SK-N-SH (cell line): ENCODE data around the gene KCNA10. TPM values are rescaled to one million over a fixed set of nuclear protein-coding genes. Genes with fewer than 3 reads are reported as not detected.

Experiments used
- CTCF ChIA-PET: fragments of 300-600, 350-600 bp; formaldehyde crosslinking; extraction: SDS; loops from one replicate; lab custom pipeline; 2021; lab: Yijun Ruan, JAX
- POLR2A ChIA-PET: fragments of 350-600 bp; sonication (Branson Sonifier 250); formaldehyde crosslinking; extraction: SDS; loops from one replicate; lab custom pipeline; 2020; ENCODE audit warnings: antibody characterized with exemption, inconsistent platforms; lab: Yijun Ruan, JAX
- DNase-seq: peaks from one replicate; pipeline ENCODE4 v3.0.0; 2012
- H2AFZ ChIP-seq: fragments of 200-600 bp; sonication (generic); 2 replicates; pipeline ENCODE4 v1.8.1; 2016; ENCODE audit warnings: antibody characterized with exemption, mild to moderate bottlenecking, low read depth
- H3F3A ChIP-seq: fragments of 200-600 bp; sonication (generic); replicated peaks from 2 replicates; pipeline ENCODE3; 2016; ENCODE audit warnings: antibody characterized with exemption, mild to moderate bottlenecking; ENCODE audit not compliant: insufficient read depth
- H3K27ac ChIP-seq, 2 experiments: fragments of 200-500 bp in 1 of 2; fragments of 200-600 bp in 1 of 2; sonication (Bioruptor generic) in 1 of 2; sonication (generic), shearing (Covaris generic) in 1 of 2; 2 replicates each; pipeline versions ENCODE4 v1.5.1 to v1.6.1; 2014 to 2016; ENCODE audit warnings: low read depth in 2 of 2, inconsistent platforms in 1 of 2, low read length in 1 of 2, mild to moderate bottlenecking in 1 of 2, mixed read lengths in 1 of 2
- H3K27me3 ChIP-seq: fragments of 200-600 bp; sonication (generic), shearing (Covaris generic); 2 replicates; pipeline ENCODE4 v1.6.1; 2016; ENCODE audit warnings: mixed run types; ENCODE audit not compliant: insufficient read depth
- H3K36me3 ChIP-seq, 2 experiments: fragments of 200-500 bp in 1 of 2; fragments of 200-600 bp in 1 of 2; sonication (Bioruptor generic) in 1 of 2; sonication (generic) in 1 of 2; replicated peaks in 1 of 2; 2 replicates each; pipeline versions ENCODE3 to v1.5.1; 2014 to 2016; ENCODE audit warnings: low read length in 1 of 2, mild to moderate bottlenecking in 1 of 2; ENCODE audit not compliant: insufficient read depth in 2 of 2, control insufficient read depth in 1 of 2
- H3K4me1 ChIP-seq, 2 experiments: fragments of 200-500 bp in 1 of 2; fragments of 200-600 bp in 1 of 2; sonication (Bioruptor generic) in 1 of 2; sonication (generic), shearing (Covaris generic) in 1 of 2; 2 replicates each; pipeline versions ENCODE4 v1.5.1 to v1.6.1; 2014 to 2016; ENCODE audit warnings: low read depth in 1 of 2, low read length in 1 of 2, mixed run types in 1 of 2; ENCODE audit not compliant: insufficient read depth in 2 of 2, control insufficient read depth in 1 of 2
- H3K4me2 ChIP-seq: fragments of 200-600 bp; sonication (generic), shearing (Covaris generic); 2 replicates; pipeline ENCODE4 v1.6.1; 2017; ENCODE audit warnings: mixed run types
- H3K4me3 ChIP-seq, 2 experiments: fragments of 200-500 bp in 1 of 2; fragments of 200-600 bp in 1 of 2; sonication (Bioruptor generic) in 1 of 2; sonication (generic), shearing (Covaris generic) in 1 of 2; 2 replicates each; pipeline versions ENCODE4 v1.5.1 to v1.8.1; 2014 to 2016; ENCODE audit warnings: low read depth in 2 of 2, inconsistent platforms in 1 of 2, low read length in 1 of 2, mild to moderate bottlenecking in 1 of 2, mixed read lengths in 1 of 2, moderate library complexity in 1 of 2
- H3K79me2 ChIP-seq: fragments of 200-600 bp; sonication (generic); 2 replicates; pipeline ENCODE4 v1.8.1; 2017; ENCODE audit warnings: mild to moderate bottlenecking; ENCODE audit not compliant: insufficient read depth
- H3K9ac ChIP-seq: fragments of 200-600 bp; sonication (generic); 2 replicates; pipeline ENCODE4 v1.6.1; 2017; ENCODE audit warnings: mixed run types
- H3K9me2 ChIP-seq: fragments of 200-600 bp; sonication (generic); 2 replicates; pipeline ENCODE4 v1.6.1; 2017; ENCODE audit warnings: mixed run types
- H3K9me3 ChIP-seq: fragments of 200-600 bp; sonication (generic); 2 replicates; pipeline ENCODE4 v1.6.1; 2017; ENCODE audit warnings: mixed run types, mild to moderate bottlenecking, moderate library complexity
- H4K20me1 ChIP-seq: fragments of 200-600 bp; sonication (generic); 2 replicates; pipeline ENCODE4 v1.6.1; 2017; ENCODE audit warnings: mild to moderate bottlenecking, mixed run types; ENCODE audit not compliant: insufficient read depth
- ELF1 ChIP-seq: IDR thresholded peaks from 2 replicates; pipeline ENCODE4 v1.4.0; 2012
- EZH2phosphoT487 ChIP-seq: fragments of 200-600 bp; sonication (generic); IDR thresholded peaks from 2 replicates; pipeline ENCODE4 v1.6.1; 2017; ENCODE audit warnings: low read depth, mixed run types, mild to moderate bottlenecking, antibody characterized with exemption, moderate library complexity, borderline replicate concordance
- FOXJ3 ChIP-seq: sonication (generic); formaldehyde crosslinking; IDR thresholded peaks from 2 replicates; pipeline ENCODE4 v1.5.1; 2020; ENCODE audit warnings: mild to moderate bottlenecking, missing genetic modification reagents
- GATA2 ChIP-seq: sonication (generic); formaldehyde crosslinking; IDR thresholded peaks from 2 replicates; pipeline ENCODE4 v1.5.0; 2020; ENCODE audit warnings: mild to moderate bottlenecking, missing genetic modification reagents
- MEF2A ChIP-seq: IDR thresholded peaks from 2 replicates; pipeline ENCODE4 v1.4.0; 2012; ENCODE audit warnings: low read depth, borderline replicate concordance
- MXI1 ChIP-seq: IDR thresholded peaks from 2 replicates; pipeline ENCODE4 v1.6.1; 2012; ENCODE audit warnings: mild to moderate bottlenecking, low read depth, low read length, improper control_type of control experiment
- POLR2AphosphoS5 ChIP-seq: IDR thresholded peaks from 2 replicates; pipeline ENCODE4 v1.6.1; 2012; ENCODE audit warnings: low read depth, low read length
- RAD21 ChIP-seq: IDR thresholded peaks from 2 replicates; pipeline ENCODE4 v1.6.1; 2012; ENCODE audit warnings: mild to moderate bottlenecking, low read length
- RCOR1 ChIP-seq: fragments of 150-350 bp; IDR thresholded peaks from 2 replicates; pipeline ENCODE4 v1.6.1; 2017; ENCODE audit warnings: antibody characterized with exemption, low read length
- RFX5 ChIP-seq: IDR thresholded peaks from 2 replicates; pipeline ENCODE4 v1.6.1; 2012; ENCODE audit warnings: mild to moderate bottlenecking, improper control_type of control experiment, low read length
- SIN3A ChIP-seq: IDR thresholded peaks from 2 replicates; pipeline ENCODE4 v1.6.1; 2012; ENCODE audit warnings: low read depth, mild to moderate bottlenecking, low read length, moderate library complexity, borderline replicate concordance
- TAF1 ChIP-seq: IDR thresholded peaks from 2 replicates; pipeline ENCODE4 v1.6.1; 2012; ENCODE audit warnings: low read depth, mild to moderate bottlenecking, low read length, moderate library complexity, borderline replicate concordance
- USF1 ChIP-seq: IDR thresholded peaks from 2 replicates; pipeline ENCODE4 v1.4.0; 2012; ENCODE audit warnings: low read depth, borderline replicate concordance
- USF2 ChIP-seq: fragments of 150-350 bp; IDR thresholded peaks from 2 replicates; pipeline ENCODE4 v1.6.1; 2017; ENCODE audit warnings: antibody characterized with exemption, low read length, low read depth, borderline replicate concordance
- WGBS: methylation state at CpG from one replicate; pipeline ENCODE4 v1.1.6; 2017; ENCODE audit warnings: low lambda C conversion rate; 5-methylcytosine and 5-hydroxymethylcytosine counted together
- polyA plus RNA-seq, 3 experiments: library from polyadenylated mRNA; depleted of rRNA; stranded (reverse); fragments of >200 nt; gene quantifications; 2 replicates each; pipeline ENCODE4 v1.2.3, GENCODE V29; 2012

The KCNA10 gene
- polyA plus RNA-seq, 1 of the 3 experiments (the other 2 are of a cell fraction), result not detected

GRCh38 chr1:110538075-110538474 is 19.1 kb upstream of the KCNA10 start:
- no peak for TF ChIP-seq MEF2A
- no peak for TF ChIP-seq RFX5
- TF ChIP-seq POLR2AphosphoS5, result no peak
- no peak for TF ChIP-seq RCOR1
- TF ChIP-seq FOXJ3 (CRISPR knock-in tag), result no peak
- TF ChIP-seq USF1, result no peak
- TF ChIP-seq SIN3A, result no peak
- TF ChIP-seq ELF1, result no peak
- TF ChIP-seq USF2, result no peak
- TF ChIP-seq MXI1, result no peak
- no peak for TF ChIP-seq RAD21
- no peak for TF ChIP-seq EZH2phosphoT487
- TF ChIP-seq, all 33 proteins: peak for 0
- Histone ChIP-seq H2AFZ (no peak overlapping the region), H3F3A (no peaks in the 10 kb centered on the region), H3K4me2 (no peak overlapping the region), H3K9me2 (no peaks in the 10 kb centered on the region), H3K36me3 (no peaks in the 10 kb centered on the region), H3K27ac (no peak overlapping the region), H4K20me1 (no peaks in the 10 kb centered on the region), H3K9ac (no peak overlapping the region), H3K4me3 (no peak overlapping the region), H3K9me3 (no peaks in the 10 kb centered on the region), H3K4me1 (no peaks in the 10 kb centered on the region), H3K79me2 (no peaks in the 10 kb centered on the region), H3K27me3 (no peaks in the 10 kb centered on the region)
- CTCF ChIA-PET, result interaction anchor here (0.9 to 2.8 kb wide), 8 partner anchors 10 to 244 kb away, joined by 3 to 14 read pairs (median 6); no protein-coding TSS in a partner anchor
- POLR2A ChIA-PET, result no interaction called here
- no peak for DNase-seq
- 26% methylated on average over 2 of the region's 16 CpGs for WGBS

- CTCF ChIA-PET, result interaction anchor here (1.0 to 4.7 kb wide), 6 partner anchors 13 to 83 kb away, joined by 4 to 56 read pairs (median 12); no protein-coding TSS in a partner anchor
- DNase-seq, result no peak
- TF ChIP-seq GATA2 (CRISPR knock-in tag) (no peak), RAD21 (no peak), TAF1 (no peak), MEF2A (no peak), USF1 (no peak), ELF1 (no peak), EZH2phosphoT487 (no peak)
- TF ChIP-seq, all 33 proteins: peak for 0
Observed at GRCh38 chr1:110535985-110536384, 17.0 kb upstream of the KCNA10 start.

More at GRCh38 chr1:110535985-110536384, 17.0 kb upstream of the KCNA10 start:
- no peak overlapping the region for H3K4me3 ChIP-seq
- no peaks in the 10 kb centered on the region for H3K9me3 ChIP-seq
- no peaks in the 10 kb centered on the region for H3K79me2 ChIP-seq
- H3K9me2 ChIP-seq, result no peaks in the 10 kb centered on the region
- no peak overlapping the region for H2AFZ ChIP-seq
- H3K9ac ChIP-seq, result no peak overlapping the region
- no peaks in the 10 kb centered on the region for H3K27me3 ChIP-seq
- H3F3A ChIP-seq, result no peaks in the 10 kb centered on the region
- no peak overlapping the region for H3K27ac ChIP-seq
- H3K36me3 ChIP-seq, result no peaks in the 10 kb centered on the region
- no peaks in the 10 kb centered on the region; a peak in 1 of 4 replicates for H3K4me1 ChIP-seq
- H4K20me1 ChIP-seq, result no peaks in the 10 kb centered on the region
- WGBS, result 21% methylated on average over 3 of the region's 3 CpGs
- no peak overlapping the region for H3K4me2 ChIP-seq
- POLR2A ChIA-PET, result no interaction called here
